Measurements from ENCODE around the gene ING5.

ING5 gene

GRCh38 chr2:241748468-241749256 lies 46.8 kb downstream of the ING5 start:
- TF ChIP-seq, protein P1, sequence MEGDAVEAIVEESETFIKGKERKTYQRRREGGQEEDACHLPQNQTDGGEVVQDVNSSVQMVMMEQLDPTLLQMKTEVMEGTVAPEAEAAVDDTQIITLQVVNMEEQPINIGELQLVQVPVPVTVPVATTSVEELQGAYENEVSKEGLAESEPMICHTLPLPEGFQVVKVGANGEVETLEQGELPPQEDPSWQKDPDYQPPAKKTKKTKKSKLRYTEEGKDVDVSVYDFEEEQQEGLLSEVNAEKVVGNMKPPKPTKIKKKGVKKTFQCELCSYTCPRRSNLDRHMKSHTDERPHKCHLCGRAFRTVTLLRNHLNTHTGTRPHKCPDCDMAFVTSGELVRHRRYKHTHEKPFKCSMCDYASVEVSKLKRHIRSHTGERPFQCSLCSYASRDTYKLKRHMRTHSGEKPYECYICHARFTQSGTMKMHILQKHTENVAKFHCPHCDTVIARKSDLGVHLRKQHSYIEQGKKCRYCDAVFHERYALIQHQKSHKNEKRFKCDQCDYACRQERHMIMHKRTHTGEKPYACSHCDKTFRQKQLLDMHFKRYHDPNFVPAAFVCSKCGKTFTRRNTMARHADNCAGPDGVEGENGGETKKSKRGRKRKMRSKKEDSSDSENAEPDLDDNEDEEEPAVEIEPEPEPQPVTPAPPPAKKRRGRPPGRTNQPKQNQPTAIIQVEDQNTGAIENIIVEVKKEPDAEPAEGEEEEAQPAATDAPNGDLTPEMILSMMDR (IDR thresholded peaks at IDR 0.05; ENCODE audit: insufficient read depth, low read length) = no peak
- TF ChIP-seq, protein P2, sequence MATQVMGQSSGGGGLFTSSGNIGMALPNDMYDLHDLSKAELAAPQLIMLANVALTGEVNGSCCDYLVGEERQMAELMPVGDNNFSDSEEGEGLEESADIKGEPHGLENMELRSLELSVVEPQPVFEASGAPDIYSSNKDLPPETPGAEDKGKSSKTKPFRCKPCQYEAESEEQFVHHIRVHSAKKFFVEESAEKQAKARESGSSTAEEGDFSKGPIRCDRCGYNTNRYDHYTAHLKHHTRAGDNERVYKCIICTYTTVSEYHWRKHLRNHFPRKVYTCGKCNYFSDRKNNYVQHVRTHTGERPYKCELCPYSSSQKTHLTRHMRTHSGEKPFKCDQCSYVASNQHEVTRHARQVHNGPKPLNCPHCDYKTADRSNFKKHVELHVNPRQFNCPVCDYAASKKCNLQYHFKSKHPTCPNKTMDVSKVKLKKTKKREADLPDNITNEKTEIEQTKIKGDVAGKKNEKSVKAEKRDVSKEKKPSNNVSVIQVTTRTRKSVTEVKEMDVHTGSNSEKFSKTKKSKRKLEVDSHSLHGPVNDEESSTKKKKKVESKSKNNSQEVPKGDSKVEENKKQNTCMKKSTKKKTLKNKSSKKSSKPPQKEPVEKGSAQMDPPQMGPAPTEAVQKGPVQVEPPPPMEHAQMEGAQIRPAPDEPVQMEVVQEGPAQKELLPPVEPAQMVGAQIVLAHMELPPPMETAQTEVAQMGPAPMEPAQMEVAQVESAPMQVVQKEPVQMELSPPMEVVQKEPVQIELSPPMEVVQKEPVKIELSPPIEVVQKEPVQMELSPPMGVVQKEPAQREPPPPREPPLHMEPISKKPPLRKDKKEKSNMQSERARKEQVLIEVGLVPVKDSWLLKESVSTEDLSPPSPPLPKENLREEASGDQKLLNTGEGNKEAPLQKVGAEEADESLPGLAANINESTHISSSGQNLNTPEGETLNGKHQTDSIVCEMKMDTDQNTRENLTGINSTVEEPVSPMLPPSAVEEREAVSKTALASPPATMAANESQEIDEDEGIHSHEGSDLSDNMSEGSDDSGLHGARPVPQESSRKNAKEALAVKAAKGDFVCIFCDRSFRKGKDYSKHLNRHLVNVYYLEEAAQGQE (IDR thresholded peaks at IDR 0.05; ENCODE audit: insufficient replicate concordance, low read depth) = no peak
- TF ChIP-seq POLR2AphosphoS5 (IDR thresholded peaks at IDR 0.05; ENCODE audit: low read depth) (no peak), GABPA (IDR thresholded peaks at IDR 0.05; ENCODE audit: low read depth) (no peak), SPI1 (IDR thresholded peaks at IDR 0.05; ENCODE audit: borderline replicate concordance, low read depth) (no peak)

GRCh38 chr2:241750076-241750840 lies 48.4 kb downstream of the ING5 start:
- H3K27ac ChIP-seq (replicated peaks) = no peak overlapping the region
- no peak overlapping the region for H3K4me3 ChIP-seq (replicated peaks; ENCODE audit: insufficient read depth, low read length)
- no peaks in the 10 kb centered on the region for H3K27me3 ChIP-seq (ENCODE audit: insufficient read depth, poor library complexity, severe bottlenecking)
- no peak for TF ChIP-seq GABPA (IDR thresholded peaks at IDR 0.05; ENCODE audit: low read depth)
- no peak for TF ChIP-seq POLR2AphosphoS5 (IDR thresholded peaks at IDR 0.05; ENCODE audit: low read depth)
- no peak for TF ChIP-seq SPI1 (IDR thresholded peaks at IDR 0.05; ENCODE audit: borderline replicate concordance, low read depth)
- TF ChIP-seq, protein P1 (IDR thresholded peaks at IDR 0.05; ENCODE audit: insufficient read depth, low read length) = no peak
- TF ChIP-seq, protein P2 (IDR thresholded peaks at IDR 0.05; ENCODE audit: insufficient replicate concordance, low read depth) = no peak
- no peak for DNase-seq (ENCODE audit: low read depth in 1 of 2, low spot score in 1 of 2)

More at GRCh38 chr2:241748468-241749256, 46.8 kb downstream of the ING5 start:
- no peak for DNase-seq (ENCODE audit: low read depth in 1 of 2, low spot score in 1 of 2)
- Histone ChIP-seq H3K4me3 (replicated peaks; ENCODE audit: insufficient read depth, low read length) (no peak overlapping the region), H3K27me3 (ENCODE audit: insufficient read depth, poor library complexity, severe bottlenecking) (no peaks in the 10 kb centered on the region), H3K27ac (replicated peaks) (no peak overlapping the region)

DNA sequence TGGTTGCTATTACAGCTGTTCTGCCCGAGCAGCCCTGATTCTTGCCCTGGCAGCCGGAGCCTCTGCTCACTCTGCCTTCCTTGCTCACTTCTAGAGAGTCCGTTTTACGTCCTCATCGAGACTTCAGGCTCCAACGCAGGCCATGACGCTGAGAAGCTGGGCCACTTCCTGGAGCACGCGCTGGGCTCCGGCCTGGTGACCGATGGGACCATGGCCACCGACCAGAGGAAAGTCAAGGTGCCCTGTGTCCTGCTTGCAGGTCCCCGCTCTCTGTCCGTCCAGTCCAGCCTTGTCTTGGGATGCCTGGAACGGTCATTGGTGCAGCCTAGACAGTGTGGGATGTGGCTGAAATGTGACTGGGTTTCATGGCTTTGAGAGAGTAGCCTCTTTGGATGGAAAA lies 49.3 kb downstream of the ING5 start:
- Histone ChIP-seq H3K27me3 (ENCODE audit: insufficient read depth, poor library complexity, severe bottlenecking) (no peaks in the 10 kb centered on the region), H3K4me3 (replicated peaks; ENCODE audit: insufficient read depth, low read length) (no peak overlapping the region), H3K27ac (replicated peaks) (no peak overlapping the region)
- no peak for DNase-seq (ENCODE audit: low read depth in 1 of 2, low spot score in 1 of 2)
- TF ChIP-seq, protein P2 (IDR thresholded peaks at IDR 0.05; ENCODE audit: insufficient replicate concordance, low read depth) = no peak
- no peak for TF ChIP-seq POLR2AphosphoS5 (IDR thresholded peaks at IDR 0.05; ENCODE audit: low read depth)
- no peak for TF ChIP-seq SPI1 (IDR thresholded peaks at IDR 0.05; ENCODE audit: borderline replicate concordance, low read depth)
- TF ChIP-seq, protein P1 (IDR thresholded peaks at IDR 0.05; ENCODE audit: insufficient read depth, low read length) = no peak
- TF ChIP-seq GABPA (IDR thresholded peaks at IDR 0.05; ENCODE audit: low read depth) = no peak

Data from HL-60 (cell line).